Trophoblast cell (in vitro differentiated cells and primary cell): Measurements from ENCODE around the gene RTRAF. TPM values are rescaled to one million over a fixed set of nuclear protein-coding genes. Genes with fewer than 3 reads are reported as not detected.
A peak's percentile ranks its signal among the peaks of the same experiment; 100 is the strongest.

Experiments used
- DNase-seq, 2 donors: peaks; one replicate each; pipeline ENCODE4 v3.0.0-alpha.2; 2016
- H2AFZ ChIP-seq: 2 replicates; pipeline ENCODE4 v1.6.1; 2013; ENCODE audit warnings: low read length, moderate library complexity, mild to moderate bottlenecking; ENCODE audit not compliant: insufficient read depth, poor library complexity
- H2AK5ac ChIP-seq: 2 replicates; pipeline ENCODE4 v1.6.1; 2013; ENCODE audit warnings: mild to moderate bottlenecking, low read length
- H2BK120ac ChIP-seq: 2 replicates; pipeline ENCODE4 v1.6.1; 2013; ENCODE audit warnings: low read length, mild to moderate bottlenecking, moderate library complexity; ENCODE audit not compliant: insufficient read depth, poor library complexity
- H2BK12ac ChIP-seq: 2 replicates; pipeline ENCODE4 v1.6.1; 2013; ENCODE audit warnings: mild to moderate bottlenecking, low read length, moderate library complexity
- H2BK5ac ChIP-seq: 2 replicates; pipeline ENCODE4 v1.6.1; 2013; ENCODE audit warnings: low read length, low read depth, moderate library complexity, mild to moderate bottlenecking; ENCODE audit not compliant: poor library complexity
- H3K14ac ChIP-seq: 2 replicates; pipeline ENCODE4 v1.6.1; 2013; ENCODE audit warnings: mild to moderate bottlenecking, low read length
- H3K18ac ChIP-seq: 2 replicates; pipeline ENCODE4 v1.6.1; 2013; ENCODE audit warnings: mild to moderate bottlenecking, low read length
- H3K23ac ChIP-seq: 2 replicates; pipeline ENCODE4 v1.6.1; 2013; ENCODE audit warnings: low read length
- H3K27ac ChIP-seq: 2 replicates; pipeline ENCODE4 v1.5.1; 2013; ENCODE audit warnings: low read depth, mild to moderate bottlenecking, inconsistent platforms, low read length, moderate library complexity
- H3K27me3 ChIP-seq: 2 replicates; pipeline ENCODE4 v1.6.1; 2013; ENCODE audit warnings: inconsistent platforms, mild to moderate bottlenecking, low read length, moderate library complexity; ENCODE audit not compliant: insufficient read depth
- H3K36me3 ChIP-seq, 2 experiments: 1 replicate in 1 of 2; 2 replicates in 1 of 2; pipeline ENCODE4 v1.6.1; 2013; ENCODE audit warnings: low read length in 2 of 2, mild to moderate bottlenecking in 2 of 2, moderate library complexity in 1 of 2; ENCODE audit not compliant: insufficient read depth in 2 of 2, control insufficient read depth in 1 of 2
- H3K4ac ChIP-seq: 2 replicates; pipeline ENCODE4 v1.6.1; 2013; ENCODE audit warnings: low read depth, mild to moderate bottlenecking, low read length, moderate library complexity
- H3K4me1 ChIP-seq, 2 experiments: 1 replicate in 1 of 2; 2 replicates in 1 of 2; pipeline ENCODE4 v1.6.1; 2013; ENCODE audit warnings: low read length in 2 of 2, mild to moderate bottlenecking in 2 of 2, moderate library complexity in 1 of 2; ENCODE audit not compliant: insufficient read depth in 2 of 2, control insufficient read depth in 1 of 2
- H3K4me2 ChIP-seq: 2 replicates; pipeline ENCODE4 v1.6.1; 2013; ENCODE audit warnings: inconsistent platforms, mild to moderate bottlenecking, low read length, moderate library complexity
- H3K4me3 ChIP-seq: 2 replicates; pipeline ENCODE4 v1.5.1; 2013; ENCODE audit warnings: mild to moderate bottlenecking, low read depth, low read length, inconsistent platforms
- H3K79me1 ChIP-seq: one replicate; pipeline ENCODE4 v1.6.1; 2013; ENCODE audit warnings: low read length
- H3K79me2 ChIP-seq: 2 replicates; pipeline ENCODE4 v1.6.1; 2013; ENCODE audit warnings: low read length, mild to moderate bottlenecking; ENCODE audit not compliant: control insufficient read depth, insufficient read depth, poor library complexity
- H3K9ac ChIP-seq: 2 replicates; pipeline ENCODE4 v1.6.1; 2013; ENCODE audit warnings: mild to moderate bottlenecking, low read length
- H3K9me3 ChIP-seq: 2 replicates; pipeline ENCODE4 v1.6.1; 2013; ENCODE audit warnings: low read depth, mild to moderate bottlenecking, control low read depth, inconsistent platforms, low read length; ENCODE audit not compliant: insufficient read depth
- H4K12ac ChIP-seq: 2 replicates; pipeline ENCODE4 v1.6.1; 2013; ENCODE audit warnings: low read depth, mild to moderate bottlenecking, low read length, moderate library complexity
- H4K8ac ChIP-seq: 2 replicates; pipeline ENCODE4 v1.6.1; 2013; ENCODE audit warnings: low read depth, mild to moderate bottlenecking, low read length, moderate library complexity
- H4K91ac ChIP-seq: one replicate; pipeline ENCODE4 v1.6.1; 2013; ENCODE audit warnings: low read depth, mild to moderate bottlenecking, low read length, moderate library complexity
- WGBS: extraction: QIAGEN DNeasy Blood & Tissue Kit; methylation state at CpG from one replicate; pipeline ENCODE4 v1.1.7; 2013; ENCODE audit warnings: missing lambda C conversion rate; ENCODE audit not compliant: insufficient read length, insufficient coverage; ENCODE audit errors: extremely low coverage; 5-methylcytosine and 5-hydroxymethylcytosine counted together
- polyA plus RNA-seq: library from polyadenylated mRNA; stranded (reverse); fragments of 200-250 nt; gene quantifications from 2 replicates; pipeline ENCODE4 v1.2.3, GENCODE V29; 2013

Gene RTRAF
- 446 and 476 TPM in 2 replicates for polyA plus RNA-seq

- Histone ChIP-seq H2BK120ac (peak within 1 kb of the TSS; percentile 65), H4K12ac (peak within 1 kb of the TSS; percentile 91), H3K79me1 (peaks cover 2% of the 10 kb centered on the region), H3K27me3 (no peaks in the 10 kb centered on the region), H3K9ac (peak within 1 kb of the TSS; percentile 94), H3K79me2 (peaks cover 7% of the 10 kb centered on the region), H3K27ac (peak within 1 kb of the TSS; percentile 53), H3K4me2 (peak within 1 kb of the TSS; percentile 81), H3K4ac (peak within 1 kb of the TSS; percentile 85), H2AK5ac (no peak within 1 kb of the TSS), H3K18ac (peak within 1 kb of the TSS; percentile 86), H4K8ac (peak within 1 kb of the TSS; percentile 94), H2BK12ac (no peak within 1 kb of the TSS), H3K9me3 (no peaks in the 10 kb centered on the region), H3K14ac (peak within 1 kb of the TSS; percentile 89), H3K36me3 (peaks cover 6 to 7% of the 10 kb centered on the region in 2 experiments), H3K4me3 (peak within 1 kb of the TSS; percentile 96), H4K91ac (peak within 1 kb of the TSS; percentile 53), H3K4me1 (peaks cover 0 to 3% of the 10 kb centered on the region in 2 experiments), H3K23ac (no peak within 1 kb of the TSS), H2AFZ (peak within 1 kb of the TSS; percentile 85), H2BK5ac (peak within 1 kb of the TSS; percentile 62)
- peak; percentile 83 to 91 for DNase-seq
- no CpG with 5 or more reads among the region's 72 CpGs for WGBS
Observed at GRCh38 chr14:51989293-51990234, at the start of gene RTRAF. Gene RTRAF (plus strand): TSS chr14:51989546. CDS start chr14:51989640, 94 bp downstream.

- Histone ChIP-seq H3K14ac (no peak overlapping the region), H4K8ac (no peak overlapping the region), H2BK5ac (no peak overlapping the region), H2AFZ (no peak overlapping the region), H3K9ac (no peak overlapping the region), H3K79me2 (no peaks in the 10 kb centered on the region), H3K36me3 (no peaks in the 10 kb centered on the region), H3K9me3 (no peaks in the 10 kb centered on the region), H3K4ac (no peak overlapping the region), H3K23ac (no peak overlapping the region), H2AK5ac (no peak overlapping the region), H3K79me1 (no peaks in the 10 kb centered on the region), H4K91ac (no peak overlapping the region), H2BK12ac (no peak overlapping the region), H3K27me3 (no peaks in the 10 kb centered on the region), H3K18ac (no peak overlapping the region), H2BK120ac (no peak overlapping the region), H3K4me3 (no peak overlapping the region), H3K4me1 (no peaks in the 10 kb centered on the region), H3K4me2 (no peak overlapping the region), H3K27ac (no peak overlapping the region), H4K12ac (no peak overlapping the region)
- DNase-seq, result no peak
- no CpG with 5 or more reads among the region's 10 CpGs for WGBS
Observed at GRCh38 chr14:51939755-51940301, 49.5 kb upstream of the RTRAF start.

GRCh38 chr14:51942971-51943370 is 46.4 kb upstream of the RTRAF start:
- H2BK5ac ChIP-seq, result no peak overlapping the region
- H2AFZ ChIP-seq, result no peak overlapping the region
- H3K79me1 ChIP-seq, result no peaks in the 10 kb centered on the region
- no peak for DNase-seq
- H2BK120ac ChIP-seq, result no peak overlapping the region
- no peaks in the 10 kb centered on the region for H3K9me3 ChIP-seq
- H4K8ac ChIP-seq, result no peak overlapping the region
- H3K27me3 ChIP-seq, result no peaks in the 10 kb centered on the region
- WGBS, result no CpG with 5 or more reads among the region's 2 CpGs
- H4K12ac ChIP-seq, result no peak overlapping the region
- H3K18ac ChIP-seq, result no peak overlapping the region
- H2BK12ac ChIP-seq, result no peak overlapping the region
- H3K27ac ChIP-seq, result no peak overlapping the region
- no peak overlapping the region for H4K91ac ChIP-seq
- no peak overlapping the region for H3K23ac ChIP-seq
- H3K9ac ChIP-seq, result no peak overlapping the region
- no peaks in the 10 kb centered on the region for H3K4me1 ChIP-seq
- no peaks in the 10 kb centered on the region for H3K79me2 ChIP-seq
- no peak overlapping the region for H3K4me3 ChIP-seq
- no peak overlapping the region for H3K14ac ChIP-seq
- H3K36me3 ChIP-seq, result no peaks in the 10 kb centered on the region
- no peak overlapping the region for H3K4me2 ChIP-seq
- no peak overlapping the region for H2AK5ac ChIP-seq
- H3K4ac ChIP-seq, result no peak overlapping the region

- Histone ChIP-seq H3K36me3 (no peaks in the 10 kb centered on the region), H4K91ac (no peak overlapping the region), H2BK5ac (no peak overlapping the region), H2BK12ac (no peak overlapping the region), H2BK120ac (no peak overlapping the region), H2AK5ac (no peak overlapping the region), H3K14ac (no peak overlapping the region), H3K4me2 (no peak overlapping the region), H3K79me1 (no peaks in the 10 kb centered on the region), H3K9ac (no peak overlapping the region), H3K9me3 (no peaks in the 10 kb centered on the region), H3K4me1 (no peaks in the 10 kb centered on the region), H3K27ac (no peak overlapping the region), H2AFZ (no peak overlapping the region), H3K27me3 (no peaks in the 10 kb centered on the region), H3K18ac (no peak overlapping the region), H3K23ac (no peak overlapping the region), H3K4me3 (no peak overlapping the region), H4K12ac (no peak overlapping the region), H3K79me2 (no peaks in the 10 kb centered on the region), H3K4ac (no peak overlapping the region), H4K8ac (no peak overlapping the region)
- WGBS, result no CpG with 5 or more reads among the region's 2 CpGs
- DNase-seq, result no peak
Observed at GRCh38 chr14:51950007-51950406, 39.3 kb upstream of the RTRAF start.
